GM12878 (cell line): Measurements from ENCODE around the gene USP14.
A peak's percentile ranks its signal among the peaks of the same experiment; 100 is the strongest.

Experiments
- MEF2A ChIP-seq: IDR thresholded peaks from 2 replicates; pipeline ENCODE4 v1.6.1; 2011; ENCODE audit warnings: low read depth, mild to moderate bottlenecking, low read length, moderate library complexity; ENCODE audit not compliant: insufficient read depth
- NRF1 ChIP-seq: conservative IDR thresholded peaks from 2 replicates; pipeline ENCODE4 v1.6.1; 2011; ENCODE audit warnings: mild to moderate bottlenecking, low read depth, low read length, improper control_type of control experiment
- PAX5 ChIP-seq: IDR thresholded peaks from 2 replicates; pipeline ENCODE4 v1.6.1; 2011; ENCODE audit warnings: low read depth, low read length, borderline replicate concordance
- POLR2AphosphoS5 ChIP-seq: IDR thresholded peaks from 2 replicates; pipeline ENCODE4 v1.6.1; 2011; ENCODE audit warnings: mild to moderate bottlenecking, low read length, inconsistent platforms
- ZNF24 ChIP-seq: fragments of 450-650 bp; IDR thresholded peaks from 2 replicates; pipeline ENCODE4 v1.6.1; 2017; ENCODE audit warnings: antibody characterized with exemption, mild to moderate bottlenecking
- TF ChIP-seq, protein P1 (sequence below), 3 experiments: IDR thresholded peaks in 2 of 3; conservative IDR thresholded peaks in 1 of 3; 2 replicates each; pipeline ENCODE4 v1.5.1; 2011; ENCODE audit warnings: low read depth in 3 of 3, low read length in 3 of 3, mild to moderate bottlenecking in 3 of 3, control low read depth in 2 of 3, moderate library complexity in 2 of 3, inconsistent platforms in 1 of 3, mixed read lengths in 1 of 3; ENCODE audit not compliant: control insufficient read depth in 2 of 3, insufficient read depth in 1 of 3; ENCODE audit errors: extremely low read depth in 1 of 3

DNA sequence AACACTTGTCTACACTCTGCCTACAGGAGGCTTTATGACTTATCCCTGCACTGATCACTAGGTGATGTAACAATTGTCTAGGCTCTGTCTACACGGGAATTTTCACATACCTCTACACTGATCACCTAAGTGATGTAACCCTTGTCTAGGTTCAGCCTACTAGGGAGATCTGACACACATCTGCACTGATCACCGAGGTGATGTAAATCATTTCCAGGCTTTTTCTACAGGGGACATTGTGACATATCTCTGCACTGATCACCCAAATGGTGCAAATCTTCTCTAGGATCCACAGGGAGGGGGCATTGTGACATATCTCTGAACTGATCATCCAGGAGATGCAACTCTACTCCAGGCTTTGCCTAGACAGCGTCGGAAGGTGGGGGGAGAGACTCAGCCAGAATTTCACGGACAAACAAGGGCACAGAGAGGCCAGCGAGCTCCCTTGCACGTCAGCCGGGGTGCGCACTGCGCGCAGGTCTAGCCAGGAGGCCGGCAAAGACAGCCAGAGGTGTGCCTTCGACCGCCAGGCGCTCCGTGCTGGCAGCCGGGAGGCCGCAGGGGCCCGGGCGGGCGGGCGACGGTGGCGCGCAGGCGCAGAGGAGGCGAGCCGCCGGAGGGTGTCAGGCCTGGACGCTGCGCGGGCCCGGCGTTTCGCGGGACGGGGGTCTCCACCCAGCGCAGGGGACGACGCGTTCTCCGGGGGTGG, 46.9 kb upstream of the USP14 start:
- peak; percentile 45 for TF ChIP-seq NRF1
- TF ChIP-seq, protein P1, sequence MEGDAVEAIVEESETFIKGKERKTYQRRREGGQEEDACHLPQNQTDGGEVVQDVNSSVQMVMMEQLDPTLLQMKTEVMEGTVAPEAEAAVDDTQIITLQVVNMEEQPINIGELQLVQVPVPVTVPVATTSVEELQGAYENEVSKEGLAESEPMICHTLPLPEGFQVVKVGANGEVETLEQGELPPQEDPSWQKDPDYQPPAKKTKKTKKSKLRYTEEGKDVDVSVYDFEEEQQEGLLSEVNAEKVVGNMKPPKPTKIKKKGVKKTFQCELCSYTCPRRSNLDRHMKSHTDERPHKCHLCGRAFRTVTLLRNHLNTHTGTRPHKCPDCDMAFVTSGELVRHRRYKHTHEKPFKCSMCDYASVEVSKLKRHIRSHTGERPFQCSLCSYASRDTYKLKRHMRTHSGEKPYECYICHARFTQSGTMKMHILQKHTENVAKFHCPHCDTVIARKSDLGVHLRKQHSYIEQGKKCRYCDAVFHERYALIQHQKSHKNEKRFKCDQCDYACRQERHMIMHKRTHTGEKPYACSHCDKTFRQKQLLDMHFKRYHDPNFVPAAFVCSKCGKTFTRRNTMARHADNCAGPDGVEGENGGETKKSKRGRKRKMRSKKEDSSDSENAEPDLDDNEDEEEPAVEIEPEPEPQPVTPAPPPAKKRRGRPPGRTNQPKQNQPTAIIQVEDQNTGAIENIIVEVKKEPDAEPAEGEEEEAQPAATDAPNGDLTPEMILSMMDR (IDR thresholded peaks at IDR 0.05 in 2 of 3, conservative IDR thresholded peaks at IDR 0.05 in 1 of 3; ENCODE audit: control insufficient read depth in 2 of 3, extremely low read depth in 1 of 3, insufficient read depth in 1 of 3, low read depth in 3 of 3, low read length in 3 of 3), result no peak
- TF ChIP-seq ZNF24, result no peak
- no peak for TF ChIP-seq POLR2AphosphoS5
- no peak for TF ChIP-seq MEF2A
- TF ChIP-seq PAX5, result no peak
